Measurements from ENCODE around the gene MCC.

DNA sequence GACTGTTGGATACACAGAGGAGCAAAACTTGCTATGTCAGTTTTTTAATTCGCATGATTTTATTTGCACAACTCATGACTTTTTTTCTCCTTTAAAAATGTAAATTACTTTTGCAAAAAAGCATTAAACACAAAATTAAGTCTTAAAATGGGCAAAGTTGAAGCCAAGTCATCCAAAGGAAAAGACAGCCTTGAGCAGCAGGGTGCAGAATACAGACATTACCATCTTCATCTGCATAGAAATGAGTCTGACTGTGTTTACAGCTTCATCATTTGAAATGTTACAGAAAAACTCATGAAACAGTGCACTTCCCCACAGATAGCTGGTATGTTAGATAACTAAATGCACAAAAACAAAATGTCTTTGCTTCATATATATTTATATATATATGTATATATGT lies 154.8 kb downstream of the MCC start:
- TF ChIP-seq, protein P1, sequence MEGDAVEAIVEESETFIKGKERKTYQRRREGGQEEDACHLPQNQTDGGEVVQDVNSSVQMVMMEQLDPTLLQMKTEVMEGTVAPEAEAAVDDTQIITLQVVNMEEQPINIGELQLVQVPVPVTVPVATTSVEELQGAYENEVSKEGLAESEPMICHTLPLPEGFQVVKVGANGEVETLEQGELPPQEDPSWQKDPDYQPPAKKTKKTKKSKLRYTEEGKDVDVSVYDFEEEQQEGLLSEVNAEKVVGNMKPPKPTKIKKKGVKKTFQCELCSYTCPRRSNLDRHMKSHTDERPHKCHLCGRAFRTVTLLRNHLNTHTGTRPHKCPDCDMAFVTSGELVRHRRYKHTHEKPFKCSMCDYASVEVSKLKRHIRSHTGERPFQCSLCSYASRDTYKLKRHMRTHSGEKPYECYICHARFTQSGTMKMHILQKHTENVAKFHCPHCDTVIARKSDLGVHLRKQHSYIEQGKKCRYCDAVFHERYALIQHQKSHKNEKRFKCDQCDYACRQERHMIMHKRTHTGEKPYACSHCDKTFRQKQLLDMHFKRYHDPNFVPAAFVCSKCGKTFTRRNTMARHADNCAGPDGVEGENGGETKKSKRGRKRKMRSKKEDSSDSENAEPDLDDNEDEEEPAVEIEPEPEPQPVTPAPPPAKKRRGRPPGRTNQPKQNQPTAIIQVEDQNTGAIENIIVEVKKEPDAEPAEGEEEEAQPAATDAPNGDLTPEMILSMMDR (IDR thresholded peaks at IDR 0.05; ENCODE audit: low read depth, low read length, missing input control), result no peak
- TF ChIP-seq RAD21 (IDR thresholded peaks at IDR 0.05) (no peak), GABPA (IDR thresholded peaks at IDR 0.05 in 1 of 2, conservative IDR thresholded peaks at IDR 0.05 in 1 of 2) (no peak), HNF4G (IDR thresholded peaks at IDR 0.05) (no peak), YY1 (IDR thresholded peaks at IDR 0.05) (no peak), NR2F2 (IDR thresholded peaks at IDR 0.05) (no peak), TAF1 (conservative IDR thresholded peaks at IDR 0.05) (no peak), FOXA1 (IDR thresholded peaks at IDR 0.05) (no peak), EGR1 (IDR thresholded peaks at IDR 0.05; ENCODE audit: low read depth in 2 of 2) (no peak)
- TF ChIP-seq, protein P2, sequence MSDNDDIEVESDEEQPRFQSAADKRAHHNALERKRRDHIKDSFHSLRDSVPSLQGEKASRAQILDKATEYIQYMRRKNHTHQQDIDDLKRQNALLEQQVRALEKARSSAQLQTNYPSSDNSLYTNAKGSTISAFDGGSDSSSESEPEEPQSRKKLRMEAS (IDR thresholded peaks at IDR 0.05), result no peak
- TF ChIP-seq, protein P3, sequence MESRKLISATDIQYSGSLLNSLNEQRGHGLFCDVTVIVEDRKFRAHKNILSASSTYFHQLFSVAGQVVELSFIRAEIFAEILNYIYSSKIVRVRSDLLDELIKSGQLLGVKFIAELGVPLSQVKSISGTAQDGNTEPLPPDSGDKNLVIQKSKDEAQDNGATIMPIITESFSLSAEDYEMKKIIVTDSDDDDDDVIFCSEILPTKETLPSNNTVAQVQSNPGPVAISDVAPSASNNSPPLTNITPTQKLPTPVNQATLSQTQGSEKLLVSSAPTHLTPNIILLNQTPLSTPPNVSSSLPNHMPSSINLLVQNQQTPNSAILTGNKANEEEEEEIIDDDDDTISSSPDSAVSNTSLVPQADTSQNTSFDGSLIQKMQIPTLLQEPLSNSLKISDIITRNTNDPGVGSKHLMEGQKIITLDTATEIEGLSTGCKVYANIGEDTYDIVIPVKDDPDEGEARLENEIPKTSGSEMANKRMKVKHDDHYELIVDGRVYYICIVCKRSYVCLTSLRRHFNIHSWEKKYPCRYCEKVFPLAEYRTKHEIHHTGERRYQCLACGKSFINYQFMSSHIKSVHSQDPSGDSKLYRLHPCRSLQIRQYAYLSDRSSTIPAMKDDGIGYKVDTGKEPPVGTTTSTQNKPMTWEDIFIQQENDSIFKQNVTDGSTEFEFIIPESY (IDR thresholded peaks at IDR 0.05), result no peak
- TF ChIP-seq, protein P4, sequence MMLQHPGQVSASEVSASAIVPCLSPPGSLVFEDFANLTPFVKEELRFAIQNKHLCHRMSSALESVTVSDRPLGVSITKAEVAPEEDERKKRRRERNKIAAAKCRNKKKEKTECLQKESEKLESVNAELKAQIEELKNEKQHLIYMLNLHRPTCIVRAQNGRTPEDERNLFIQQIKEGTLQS (IDR thresholded peaks at IDR 0.05), result no peak

Data from liver (tissue), 3 donors.